CD14-positive monocyte (primary cell): ENCODE measurements around the gene CDT1. TPM values are rescaled to one million over a fixed set of nuclear protein-coding genes. Genes with fewer than 3 reads are reported as not detected.
A peak's percentile ranks its signal among the peaks of the same experiment; 100 is the strongest.

Experiments
- DNase-seq, 3 donors: peaks; one replicate each; pipeline ENCODE4 v3.0.0-alpha.2; 2011 to 2022
- H2AFZ ChIP-seq: 2 replicates; pipeline ENCODE4 v1.6.0; 2012; ENCODE audit warnings: mild to moderate bottlenecking, low read depth, low read length, inconsistent platforms; ENCODE audit not compliant: insufficient read depth, poor library complexity, severe bottlenecking
- H3K27ac ChIP-seq, 2 donors: 1 replicate in 1 of 2; 2 replicates in 1 of 2; pipeline ENCODE4 v1.5.1; 2012 to 2013; ENCODE audit warnings: low read length in 2 of 2, control low read depth in 1 of 2, inconsistent platforms in 1 of 2, low read depth in 1 of 2, mild to moderate bottlenecking in 1 of 2
- H3K27me3 ChIP-seq, 2 donors: one replicate each; pipeline versions ENCODE4 v1.6.0 to v1.6.1; 2011 to 2013; ENCODE audit warnings: low read length in 2 of 2; ENCODE audit not compliant: control insufficient read depth in 2 of 2, insufficient read depth in 2 of 2
- H3K36me3 ChIP-seq, 2 donors: replicated peaks in 1 of 2; 1 replicate in 1 of 2; 2 replicates in 1 of 2; pipeline versions ENCODE4 v1.5.1 to v1.6.1; 2012 to 2013; ENCODE audit warnings: low read length in 2 of 2, control low read depth in 1 of 2, inconsistent platforms in 1 of 2, mild to moderate bottlenecking in 1 of 2; ENCODE audit not compliant: insufficient read depth in 2 of 2, control insufficient read depth in 1 of 2
- H3K4me1 ChIP-seq, 2 donors: 1 replicate in 1 of 2; 2 replicates in 1 of 2; pipeline versions ENCODE4 v1.5.1 to v1.6.1; 2012 to 2013; ENCODE audit warnings: low read length in 2 of 2, control low read depth in 1 of 2, inconsistent platforms in 1 of 2, mild to moderate bottlenecking in 1 of 2, moderate library complexity in 1 of 2; ENCODE audit not compliant: insufficient read depth in 2 of 2, control insufficient read depth in 1 of 2
- H3K4me2 ChIP-seq: replicated peaks from 2 replicates; pipeline ENCODE3; 2012; ENCODE audit warnings: low read length, moderate library complexity, mild to moderate bottlenecking; ENCODE audit not compliant: poor library complexity, severe bottlenecking; ENCODE audit errors: extremely low read depth
- H3K4me3 ChIP-seq, 3 experiments: fragments of 200-600 bp in 1 of 3; sonication (generic) in 1 of 3; replicated peaks in 1 of 3; 1 replicate in 2 of 3; 2 replicates in 1 of 3; pipeline ENCODE4 v1.5.1; 2011 to 2013; ENCODE audit warnings: low read length in 3 of 3, mild to moderate bottlenecking in 3 of 3, control low read depth in 2 of 3, low read depth in 2 of 3, inconsistent platforms in 1 of 3, moderate library complexity in 1 of 3
- H3K79me2 ChIP-seq: 2 replicates; pipeline ENCODE4 v1.6.0; 2012; ENCODE audit warnings: mild to moderate bottlenecking, control low read depth, inconsistent platforms, low read length, moderate library complexity; ENCODE audit not compliant: insufficient read depth
- H3K9ac ChIP-seq: 2 replicates; pipeline ENCODE4 v1.6.0; 2017; ENCODE audit warnings: low read length, mild to moderate bottlenecking; ENCODE audit not compliant: insufficient read depth, poor library complexity, severe bottlenecking
- H3K9me3 ChIP-seq, 2 donors: replicated peaks in 1 of 2; 1 replicate in 1 of 2; 2 replicates in 1 of 2; pipeline versions ENCODE4 v1.5.1 to v1.6.1; 2012 to 2013; ENCODE audit warnings: low read length in 2 of 2, control low read depth in 1 of 2; ENCODE audit not compliant: control insufficient read depth in 1 of 2, insufficient read depth in 1 of 2
- H4K20me1 ChIP-seq: 2 replicates; pipeline ENCODE4 v1.6.0; 2012; ENCODE audit warnings: mild to moderate bottlenecking, low read length, control low read depth, moderate library complexity; ENCODE audit not compliant: insufficient read depth
- H3K27ac Mint-ChIP-seq, 7 donors: one replicate each; pipeline ENCODE4 v1.8.0; 2020; ENCODE audit warnings: mild to moderate bottlenecking in 7 of 7, mixed read lengths in 7 of 7, moderate library complexity in 6 of 7, inconsistent platforms in 2 of 7
- H3K27me3 Mint-ChIP-seq, 3 donors: one replicate each; pipeline ENCODE4 v1.8.0; 2021 to 2022; ENCODE audit warnings: low read depth in 3 of 3, mild to moderate bottlenecking in 3 of 3, mixed read lengths in 3 of 3, moderate library complexity in 3 of 3, inconsistent platforms in 1 of 3
- H3K36me3 Mint-ChIP-seq, 2 donors: one replicate each; pipeline ENCODE4 v1.8.0; 2020; ENCODE audit warnings: mixed read lengths in 2 of 2, inconsistent platforms in 1 of 2, mild to moderate bottlenecking in 1 of 2
- H3K4me1 Mint-ChIP-seq: one replicate; pipeline ENCODE4 v1.8.0; 2020; ENCODE audit warnings: mild to moderate bottlenecking, mixed read lengths
- H3K4me3 Mint-ChIP-seq, 2 donors: one replicate each; pipeline ENCODE4 v1.8.0; 2020; ENCODE audit warnings: mild to moderate bottlenecking in 2 of 2, mixed read lengths in 2 of 2, moderate library complexity in 1 of 2
- H3K9me3 Mint-ChIP-seq, 7 donors: one replicate each; pipeline ENCODE4 v1.8.0; 2020 to 2022; ENCODE audit warnings: mixed read lengths in 7 of 7, mild to moderate bottlenecking in 6 of 7, moderate library complexity in 6 of 7, inconsistent platforms in 2 of 7
- WGBS: methylation state at CpG from one replicate; pipeline ENCODE4 v1.1.5; 2013; ENCODE audit warnings: missing lambda C conversion rate; ENCODE audit not compliant: insufficient coverage; 5-methylcytosine and 5-hydroxymethylcytosine counted together
- intact Hi-C, 2 donors: fragments of 100-400 bp; cut with micrococcal nuclease; formaldehyde crosslinking; loops; one replicate each; pipeline versions ENCODE4 v1.15.0 to v1.15.1; 2023
- polyA plus RNA-seq, 3 donors: library from polyadenylated mRNA; depleted of rRNA in 1 of 3; unstranded in 2 of 3; stranded (reverse) in 1 of 3; fragments of 300-500 nt in 2 of 3; fragments of >200 nt in 1 of 3; fragmentation: Illumina TruSeq in 2 of 3; gene quantifications; 1 replicate in 2 of 3; 2 replicates in 1 of 3; pipeline ENCODE4 v1.2.3, GENCODE V29; 2012 to 2021
- TF ChIP-seq, protein P1 (sequence below): fragments of 200-600 bp; IDR thresholded peaks from one replicate; pipeline ENCODE4 v1.8.0; 2022; ENCODE audit warnings: antibody characterized with exemption, mild to moderate bottlenecking

The CDT1 gene
- polyA plus RNA-seq, 3 donors: 0.07 to 0.24 (median 0.16) TPM

DNA sequence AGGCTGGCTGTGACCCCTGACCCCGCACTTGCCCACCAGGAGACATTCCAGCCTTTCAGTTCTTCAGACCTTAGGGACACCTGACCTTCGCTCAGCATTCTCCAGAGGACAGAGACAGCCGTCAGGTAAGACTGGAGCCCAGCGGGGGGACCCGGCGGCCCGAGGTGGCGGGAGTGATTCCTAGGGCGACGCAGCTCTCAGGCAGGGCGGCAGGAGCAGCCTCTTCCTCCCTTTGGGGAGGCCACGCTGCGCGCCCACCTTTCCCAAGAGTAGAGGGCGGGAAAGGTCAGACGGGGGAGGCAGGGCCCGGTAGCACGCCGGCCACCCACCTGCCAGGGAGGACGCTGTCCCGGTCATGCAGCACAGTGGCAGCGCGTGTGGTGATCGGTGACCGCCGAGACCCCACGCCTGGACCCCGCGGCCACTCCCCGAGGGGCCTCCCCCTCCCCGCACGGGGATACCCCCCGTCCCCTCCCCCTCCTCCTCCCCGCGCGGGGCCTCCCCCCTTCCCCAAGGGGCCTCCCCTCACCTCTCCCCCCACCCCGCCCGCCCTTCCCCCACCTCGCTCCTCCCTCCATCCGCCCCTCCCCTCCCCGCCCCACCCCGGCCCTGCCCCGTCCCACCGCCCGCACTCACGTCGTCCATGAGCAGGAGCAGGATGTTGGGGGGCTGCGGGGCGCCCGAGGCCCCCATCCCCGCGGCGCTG, 52.7 kb downstream of the CDT1 start:
- H3K27me3 ChIP-seq: no peaks in the 10 kb centered on the region
- peak overlapping the region; percentile 100 for H3K4me2 ChIP-seq
- H2AFZ ChIP-seq: no peak overlapping the region
- Mint-ChIP-seq H3K36me3 (peaks cover 32 to 42% of the 10 kb centered on the region in 2 donors), H3K4me1 (peaks cover 59% of the 10 kb centered on the region), H3K27ac (peak overlapping the region; percentile 81 to 96 (median 89)), H3K27me3 (peaks cover 0 to 2% (median 0%) of the 10 kb centered on the region in 3 donors), H3K4me3 (peak overlapping the region; percentile 85 to 95), H3K9me3 (peaks cover 0 to 2% (median 0%) of the 10 kb centered on the region in 7 donors)
- peak in 1 of 3 donors; percentile 19 for DNase-seq
- H3K79me2 ChIP-seq: peaks cover 49% of the 10 kb centered on the region
- peak overlapping the region; percentile 70 to 87 for H3K27ac ChIP-seq
- peak overlapping the region; percentile 86 for H3K9ac ChIP-seq
- peak overlapping the region; percentile 38 to 99 (median 52) for H3K4me3 ChIP-seq
- H3K4me1 ChIP-seq: peaks cover 46 to 52% of the 10 kb centered on the region in 2 donors
- peaks cover 27 to 28% of the 10 kb centered on the region in 2 donors for H3K36me3 ChIP-seq
- TF ChIP-seq, protein P1, sequence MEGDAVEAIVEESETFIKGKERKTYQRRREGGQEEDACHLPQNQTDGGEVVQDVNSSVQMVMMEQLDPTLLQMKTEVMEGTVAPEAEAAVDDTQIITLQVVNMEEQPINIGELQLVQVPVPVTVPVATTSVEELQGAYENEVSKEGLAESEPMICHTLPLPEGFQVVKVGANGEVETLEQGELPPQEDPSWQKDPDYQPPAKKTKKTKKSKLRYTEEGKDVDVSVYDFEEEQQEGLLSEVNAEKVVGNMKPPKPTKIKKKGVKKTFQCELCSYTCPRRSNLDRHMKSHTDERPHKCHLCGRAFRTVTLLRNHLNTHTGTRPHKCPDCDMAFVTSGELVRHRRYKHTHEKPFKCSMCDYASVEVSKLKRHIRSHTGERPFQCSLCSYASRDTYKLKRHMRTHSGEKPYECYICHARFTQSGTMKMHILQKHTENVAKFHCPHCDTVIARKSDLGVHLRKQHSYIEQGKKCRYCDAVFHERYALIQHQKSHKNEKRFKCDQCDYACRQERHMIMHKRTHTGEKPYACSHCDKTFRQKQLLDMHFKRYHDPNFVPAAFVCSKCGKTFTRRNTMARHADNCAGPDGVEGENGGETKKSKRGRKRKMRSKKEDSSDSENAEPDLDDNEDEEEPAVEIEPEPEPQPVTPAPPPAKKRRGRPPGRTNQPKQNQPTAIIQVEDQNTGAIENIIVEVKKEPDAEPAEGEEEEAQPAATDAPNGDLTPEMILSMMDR: no peak
- H4K20me1 ChIP-seq: peaks cover 55% of the 10 kb centered on the region
- H3K9me3 ChIP-seq: no peaks in the 10 kb centered on the region
- intact Hi-C loops: loop anchor here (2.0 to 10.0 kb wide), 7 partner anchors 43 to 649 kb away; partner anchors contain the start of genes CDH15 (in 1 of the 2), SPG7 (in 1 of the 2) and ZNF778 (in 1 of the 2)
- 37% methylated on average over 30 of the region's 53 CpGs for WGBS

DNA sequence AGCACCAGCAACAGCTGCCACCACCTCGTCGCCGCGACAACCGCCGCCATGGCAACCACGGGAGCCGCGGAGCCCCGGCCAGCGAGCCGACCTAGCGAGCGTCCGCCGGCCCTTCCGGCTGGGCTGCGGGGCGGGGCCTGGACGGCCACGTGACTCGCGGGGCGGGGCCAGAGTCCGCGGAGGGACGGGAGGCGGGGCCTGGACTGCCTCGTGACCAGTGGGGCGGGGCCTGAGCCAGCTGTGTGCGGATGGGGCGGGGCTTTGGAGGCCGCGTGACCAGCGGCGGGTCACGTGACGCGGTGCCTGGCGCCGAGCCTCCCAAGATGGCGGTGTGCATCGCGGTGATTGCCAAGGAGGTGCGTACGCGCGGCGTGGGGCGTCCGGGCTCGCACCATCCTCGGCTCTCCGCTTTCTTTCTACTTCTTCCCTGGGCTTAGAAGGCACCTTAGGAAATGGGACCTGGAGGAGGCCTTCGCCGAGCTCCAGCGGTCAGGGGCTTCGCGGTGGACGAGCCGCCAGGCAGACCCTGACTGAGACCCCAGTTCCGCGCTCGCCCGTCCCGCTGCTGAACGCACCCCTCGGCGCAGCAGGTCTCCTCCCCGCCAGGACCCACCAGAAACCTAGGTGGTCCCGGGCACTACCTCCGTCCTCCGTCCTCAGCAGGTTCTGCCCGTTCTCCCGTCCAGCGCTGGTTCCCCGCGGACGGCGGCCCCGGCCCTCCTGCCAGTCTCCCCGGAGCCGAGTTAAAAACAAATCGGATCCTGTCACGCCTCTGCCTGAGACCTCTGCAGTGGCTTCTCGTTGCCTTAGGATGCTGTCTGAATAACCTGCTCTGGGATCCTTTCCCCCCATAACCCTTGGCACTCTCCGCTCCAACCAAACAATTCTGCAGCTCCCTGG, 53.5 kb downstream of the CDT1 start, which contains the start of the genes GALNS and TRAPPC2L:
Gene GALNS (minus strand): TSS at position 120 of the 900 bp plus-strand sequence. CDS start 70 bp downstream, at position 50.
Gene TRAPPC2L (plus strand): TSS at position 300 of the 900 bp plus-strand sequence. CDS start 24 bp downstream, at position 324.
- peak within 1 kb of the TSS; percentile 99 for H2AFZ ChIP-seq

More for the DNA sequence above, 53.5 kb downstream of the CDT1 start, which contains the start of the genes GALNS and TRAPPC2L:
- Histone ChIP-seq H3K79me2 (peaks cover 42% of the 10 kb centered on the region), H4K20me1 (peaks cover 55% of the 10 kb centered on the region), H3K4me3 (peak within 1 kb of the TSS; percentile 73 to 99 (median 95)), H3K4me2 (peak within 1 kb of the TSS; percentile 100), H3K36me3 (peaks cover 31 to 36% of the 10 kb centered on the region in 2 donors), H3K9me3 (no peaks in the 10 kb centered on the region), H3K27ac (peak within 1 kb of the TSS; percentile 70 to 87), H3K27me3 (no peaks in the 10 kb centered on the region), H3K4me1 (peaks cover 46 to 52% of the 10 kb centered on the region in 2 donors), H3K9ac (peak within 1 kb of the TSS; percentile 86)
- intact Hi-C loops: loop anchor here (2.0 to 10.0 kb wide), 7 partner anchors 44 to 648 kb away; partner anchors contain the start of genes CDH15 (in 1 of the 2), SPG7 (in 1 of the 2) and ZNF778 (in 1 of the 2)
- Mint-ChIP-seq H3K27me3 (peaks cover 0 to 2% (median 0%) of the 10 kb centered on the region in 3 donors), H3K4me1 (peaks cover 56% of the 10 kb centered on the region), H3K4me3 (peak within 1 kb of the TSS; percentile 95 to 98), H3K27ac (peak within 1 kb of the TSS; percentile 89 to 96 (median 90)), H3K36me3 (peaks cover 35 to 43% of the 10 kb centered on the region in 2 donors), H3K9me3 (peaks cover 0 to 2% (median 0%) of the 10 kb centered on the region in 7 donors)
- WGBS: under 1% methylated on average over 83 of the region's 87 CpGs
- TF ChIP-seq, protein P1: no peak
- DNase-seq: peak; percentile 95 to 97 (median 95)
